Measurements from ENCODE around the gene CTSW. TPM values are rescaled to one million over a fixed set of nuclear protein-coding genes. Genes with fewer than 3 reads are reported as not detected.
A peak's percentile ranks its signal among the peaks of the same experiment; 100 is the strongest.

CTSW gene
- total and polyA plus RNA-seq, 10 donors = 5.6 to 38.2 (median 23.2) TPM

- Histone ChIP-seq H3K4me3 (peak overlapping the region; percentile 63 to 93 (median 88)), H3K9me3 (no peaks in the 10 kb centered on the region), H3K27me3 (replicated peaks in 1 of 7) (no peaks in the 10 kb centered on the region), H3K36me3 (peaks cover 0 to 47% (median 33%) of the 10 kb centered on the region in 6 donors), H3K4me1 (peaks cover 41 to 87% (median 60%) of the 10 kb centered on the region in 6 donors), H3K27ac (peak overlapping the region; percentile 92 to 99 (median 96))
- DNase-seq = no peak
- intact Hi-C loops (cut with DNase I; ENCODE audit: low total_unique reads) = loop anchor here (5.0 kb wide), 1 partner anchor 100 kb away; no protein-coding TSS in a partner anchor
- TF ChIP-seq POLR2AphosphoS5 (IDR thresholded peaks at IDR 0.05) (no peak), POLR2A (IDR thresholded peaks at IDR 0.05) (no peak), CTCF (IDR thresholded peaks at IDR 0.05 in 8 of 11, conservative IDR thresholded peaks at IDR 0.05 in 3 of 11) (no peak)
- 3 to 7% (median 5%) methylated on average over 21 to 23 of the region's 23 CpGs for WGBS, 5 donors
Measured at GRCh38 chr11:65887723-65888162, 8.1 kb downstream of the CTSW start.

- intact Hi-C loops (cut with DNase I; ENCODE audit: low total_unique reads) = loop anchor here (5.0 kb wide), 1 partner anchor 99 kb away; no protein-coding TSS in a partner anchor
- WGBS, 5 donors = 0 to 1% (median 1%) methylated on average over 40 to 57 of the region's 57 CpGs
- peaks cover 46 to 93% (median 65%) of the 10 kb centered on the region in 6 donors for H3K4me1 ChIP-seq
Measured at GRCh38 chr11:65888163-65888814, 8.7 kb downstream of the CTSW start, which contains the start of gene FIBP. TSS of gene FIBP (minus strand) at chr11:65888471. CDS start at chr11:65888418, 53 bp downstream.

GRCh38 chr11:65890324-65891218 is 10.9 kb downstream of the CTSW start, which contains the start of gene CCDC85B:
TSS of gene CCDC85B (plus strand) at chr11:65890673. CDS start at chr11:65890784, 111 bp downstream.
- peak; percentile 99 for DNase-seq
- H3K36me3 ChIP-seq = peaks cover 0 to 18% (median 8%) of the 10 kb centered on the region in 6 donors
- peaks cover 50 to 89% (median 68%) of the 10 kb centered on the region in 6 donors for H3K4me1 ChIP-seq
- H3K27ac ChIP-seq = peak within 1 kb of the TSS; percentile 92 to 99 (median 96)
- H3K27me3 ChIP-seq (replicated peaks in 1 of 7) = no peaks in the 10 kb centered on the region
- no peaks in the 10 kb centered on the region for H3K9me3 ChIP-seq
- TF ChIP-seq POLR2AphosphoS5 (IDR thresholded peaks at IDR 0.05) (peak; percentile 95 to 99 (median 97)), CTCF (IDR thresholded peaks at IDR 0.05 in 8 of 11, conservative IDR thresholded peaks at IDR 0.05 in 3 of 11) (peak in 7 of 11 experiments; percentile 7 to 39 (median 13)), POLR2A (IDR thresholded peaks at IDR 0.05) (peak; percentile 59 to 96 (median 90))
- H3K4me3 ChIP-seq = peak within 1 kb of the TSS; percentile 75 to 93 (median 88)
- intact Hi-C loops (cut with DNase I; ENCODE audit: low total_unique reads) = no loop called here
- whole genome bisulfite sequencing, 5 donors = 0 to 1% (median 0%) methylated on average over 24 to 94 of the region's 94 CpGs

More at GRCh38 chr11:65888163-65888814, 8.7 kb downstream of the CTSW start, which contains the start of gene FIBP:
- peak; percentile 100 for DNase-seq
- H3K9me3 ChIP-seq = no peaks in the 10 kb centered on the region
- TF ChIP-seq POLR2AphosphoS5 (IDR thresholded peaks at IDR 0.05) (peak; percentile 95 to 97 (median 96)), CTCF (IDR thresholded peaks at IDR 0.05 in 8 of 11, conservative IDR thresholded peaks at IDR 0.05 in 3 of 11) (peak; percentile 89 to 99 (median 94)), POLR2A (IDR thresholded peaks at IDR 0.05) (peak; percentile 45 to 69 (median 55))
- H3K4me3 ChIP-seq = peak within 1 kb of the TSS; percentile 63 to 93 (median 88)
- H3K27me3 ChIP-seq (replicated peaks in 1 of 7) = no peaks in the 10 kb centered on the region
- peak within 1 kb of the TSS; percentile 92 to 99 (median 96) for H3K27ac ChIP-seq
- peaks cover 0 to 41% (median 27%) of the 10 kb centered on the region in 6 donors for H3K36me3 ChIP-seq

All from spleen (tissue), 11 donors.